H1 (cell line): ENCODE measurements around the gene KIAA0930. TPM values are rescaled to one million over a fixed set of nuclear protein-coding genes. Genes with fewer than 3 reads are reported as not detected.

Experiments
- BCL11A ChIP-seq, 2 experiments: IDR thresholded peaks; one replicate each; pipeline ENCODE4 v1.6.1; 2011; ENCODE audit warnings: low read depth in 2 of 2, low read length in 2 of 2, mild to moderate bottlenecking in 2 of 2
- CBX8 ChIP-seq: fragments of 300-800, 300-1000 bp; sonication (generic); IDR thresholded peaks from 2 replicates; pipeline ENCODE4 v1.7.1; 2016; ENCODE audit warnings: low read depth, low read length, borderline replicate concordance
- CHD1 ChIP-seq: IDR thresholded peaks from 2 replicates; pipeline ENCODE4 v1.6.1; 2012; ENCODE audit warnings: low read depth, low read length, improper control_type of control experiment
- CHD2 ChIP-seq: IDR thresholded peaks from 2 replicates; pipeline ENCODE4 v1.6.1; 2012; ENCODE audit warnings: low read length, improper control_type of control experiment
- CTBP2 ChIP-seq: IDR thresholded peaks from 2 replicates; pipeline ENCODE4 v1.7.0; 2011; ENCODE audit warnings: borderline replicate concordance, mild to moderate bottlenecking, moderate library complexity, mixed read lengths, low read length; ENCODE audit not compliant: insufficient read depth, insufficient read length
- E2F6 ChIP-seq: IDR thresholded peaks from 2 replicates; pipeline ENCODE4 v1.6.1; 2012; ENCODE audit warnings: inconsistent platforms
- EP300 ChIP-seq, 2 experiments: IDR thresholded peaks; 1 replicate in 1 of 2; 2 replicates in 1 of 2; pipeline ENCODE4 v1.6.1; 2011 to 2012; ENCODE audit warnings: low read depth in 2 of 2, low read length in 2 of 2, mild to moderate bottlenecking in 2 of 2, borderline replicate concordance in 1 of 2, inconsistent platforms in 1 of 2, moderate library complexity in 1 of 2
- GTF2F1 ChIP-seq: IDR thresholded peaks from 2 replicates; pipeline ENCODE4 v1.6.1; 2012; ENCODE audit warnings: low read depth, low read length, improper control_type of control experiment, borderline replicate concordance
- HDAC2 ChIP-seq, 2 experiments: fragments of 300-600 bp in 1 of 2; sonication (generic) in 1 of 2; IDR thresholded peaks; 2 replicates each; pipeline ENCODE4 v1.6.1; 2011 to 2012; ENCODE audit warnings: low read depth in 2 of 2, low read length in 2 of 2, mild to moderate bottlenecking in 2 of 2, moderate library complexity in 2 of 2, borderline replicate concordance in 1 of 2, inconsistent platforms in 1 of 2
- MAX ChIP-seq: IDR thresholded peaks from 2 replicates; pipeline ENCODE4 v1.6.1; 2012; ENCODE audit warnings: inconsistent platforms
- RAD21 ChIP-seq, 2 experiments: IDR thresholded peaks in 1 of 2; conservative IDR thresholded peaks in 1 of 2; 2 replicates each; pipeline ENCODE4 v1.6.1; 2011; ENCODE audit warnings: low read depth in 2 of 2, low read length in 2 of 2, improper control_type of control experiment in 1 of 2, inconsistent platforms in 1 of 2, mild to moderate bottlenecking in 1 of 2, moderate library complexity in 1 of 2
- SIN3A ChIP-seq, 2 experiments: IDR thresholded peaks in 1 of 2; conservative IDR thresholded peaks in 1 of 2; 2 replicates each; pipeline ENCODE4 v1.6.1; 2011 to 2012; ENCODE audit warnings: low read length in 2 of 2, improper control_type of control experiment in 1 of 2, low read depth in 1 of 2, mild to moderate bottlenecking in 1 of 2
- TCF12 ChIP-seq: IDR thresholded peaks from 2 replicates; pipeline ENCODE4 v1.6.1; 2011; ENCODE audit warnings: low read depth, mild to moderate bottlenecking, low read length
- polyA plus RNA-seq, 7 experiments: library from polyadenylated mRNA; depleted of rRNA in 3 of 7; stranded (reverse) in 5 of 7; unstranded in 2 of 7; fragments of >200 nt in 5 of 7; fragments of 200-250 nt in 2 of 7; gene quantifications; 1 replicate in 5 of 7; 2 replicates in 1 of 7; 4 replicates in 1 of 7; pipeline versions ENCODE4 v1.2.1 to v1.2.3, GENCODE V29; 2011 to 2013; ENCODE audit warnings: missing spikeins in 2 of 7, mixed read lengths in 2 of 7
- total RNA-seq: library from RNA; stranded (reverse); fragmentation: NEBNext Ultra II Directional; extraction: Animal tissue kit (Norgen Biotek cat#: 25700); gene quantifications from 2 replicates; pipeline ENCODE4 v1.2.1, GENCODE V29; 2021
- TF ChIP-seq, protein P1 (sequence below): IDR thresholded peaks from 2 replicates; pipeline ENCODE4 v1.6.1; 2012; ENCODE audit warnings: low read length, inconsistent platforms
- TF ChIP-seq, protein P2 (sequence below), 3 experiments: IDR thresholded peaks; 1 replicate in 2 of 3; 2 replicates in 1 of 3; pipeline versions ENCODE4 v1.5.1 to v1.6.1; 2011; ENCODE audit warnings: low read length in 3 of 3, mild to moderate bottlenecking in 3 of 3, inconsistent platforms in 2 of 3, low read depth in 1 of 3, moderate library complexity in 1 of 3; ENCODE audit not compliant: insufficient read depth in 1 of 3; ENCODE audit errors: control extremely low read depth in 1 of 3

KIAA0930 gene
- total and polyA plus RNA-seq, 2 of the 8 experiments (the other 6 are each of a cell fraction or from before 2014, with no cell fraction given): 61.9 to 66.1 TPM

DNA sequence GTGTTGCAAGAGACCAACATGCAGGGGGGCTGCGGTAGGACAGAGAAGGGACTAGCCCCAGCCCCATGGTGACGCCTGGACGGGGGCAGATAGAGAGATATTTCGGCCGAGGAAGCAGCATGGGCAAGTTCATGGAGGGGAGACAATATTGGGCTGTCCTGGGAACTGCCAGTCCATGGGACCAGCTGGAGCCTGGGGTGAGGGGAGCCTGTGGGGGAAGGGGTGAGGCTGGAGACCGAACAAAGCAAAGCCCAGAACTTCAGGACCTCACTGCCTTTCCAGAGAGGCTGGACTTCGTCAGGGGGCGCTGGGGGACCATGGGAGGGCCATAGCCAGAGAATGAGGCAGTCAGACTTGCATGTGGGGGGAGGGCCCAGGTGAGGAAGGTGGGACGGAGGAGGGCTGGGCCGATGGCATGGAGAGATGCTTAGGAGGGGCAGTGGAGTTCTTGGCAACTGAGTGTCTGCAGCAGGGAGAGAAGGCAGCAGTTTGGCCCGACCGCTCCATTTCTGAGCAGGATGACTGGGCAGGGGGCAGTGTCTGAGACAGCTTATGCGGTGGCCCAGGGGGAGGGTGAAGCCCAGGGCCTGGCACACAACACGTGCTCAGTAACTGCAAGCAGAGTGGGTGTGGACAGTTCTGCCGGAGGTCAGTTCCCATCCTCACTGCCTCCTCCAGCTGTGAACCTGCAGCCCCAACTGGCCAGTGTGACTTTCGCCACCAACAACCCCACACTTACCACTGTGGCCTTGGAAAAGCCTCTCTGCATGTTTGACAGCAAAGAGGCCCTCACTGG is 44.8 kb upstream of the KIAA0930 start (continued):
- no peak for TF ChIP-seq CTBP2
- no peak for TF ChIP-seq CBX8
- no peak for TF ChIP-seq BCL11A (IDR thresholded peaks at IDR 0.05; ENCODE audit: low read depth in 2 of 2, low read length in 2 of 2)
- TF ChIP-seq E2F6: no peak
- TF ChIP-seq TCF12: no peak
- TF ChIP-seq GTF2F1: no peak
- no peak for TF ChIP-seq CHD2
- no peak for TF ChIP-seq SIN3A (conservative IDR thresholded peaks at IDR 0.05 in 1 of 2, IDR thresholded peaks at IDR 0.05 in 1 of 2; ENCODE audit: low read depth in 1 of 2, low read length in 2 of 2)
- TF ChIP-seq MAX: peak; percentile 37; the same call in 1 of the 2 replicates
- TF ChIP-seq RAD21 (IDR thresholded peaks at IDR 0.05 in 1 of 2, conservative IDR thresholded peaks at IDR 0.05 in 1 of 2; ENCODE audit: low read depth in 2 of 2, low read length in 2 of 2): peak; percentile 74 to 76
- TF ChIP-seq, protein P1, sequence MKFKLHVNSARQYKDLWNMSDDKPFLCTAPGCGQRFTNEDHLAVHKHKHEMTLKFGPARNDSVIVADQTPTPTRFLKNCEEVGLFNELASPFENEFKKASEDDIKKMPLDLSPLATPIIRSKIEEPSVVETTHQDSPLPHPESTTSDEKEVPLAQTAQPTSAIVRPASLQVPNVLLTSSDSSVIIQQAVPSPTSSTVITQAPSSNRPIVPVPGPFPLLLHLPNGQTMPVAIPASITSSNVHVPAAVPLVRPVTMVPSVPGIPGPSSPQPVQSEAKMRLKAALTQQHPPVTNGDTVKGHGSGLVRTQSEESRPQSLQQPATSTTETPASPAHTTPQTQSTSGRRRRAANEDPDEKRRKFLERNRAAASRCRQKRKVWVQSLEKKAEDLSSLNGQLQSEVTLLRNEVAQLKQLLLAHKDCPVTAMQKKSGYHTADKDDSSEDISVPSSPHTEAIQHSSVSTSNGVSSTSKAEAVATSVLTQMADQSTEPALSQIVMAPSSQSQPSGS: no peak
- TF ChIP-seq HDAC2 (IDR thresholded peaks at IDR 0.05; ENCODE audit: borderline replicate concordance in 1 of 2, low read depth in 2 of 2, low read length in 2 of 2): no peak
- TF ChIP-seq EP300 (IDR thresholded peaks at IDR 0.05; ENCODE audit: borderline replicate concordance in 1 of 2, low read depth in 2 of 2, low read length in 2 of 2): no peak
- TF ChIP-seq, protein P2, sequence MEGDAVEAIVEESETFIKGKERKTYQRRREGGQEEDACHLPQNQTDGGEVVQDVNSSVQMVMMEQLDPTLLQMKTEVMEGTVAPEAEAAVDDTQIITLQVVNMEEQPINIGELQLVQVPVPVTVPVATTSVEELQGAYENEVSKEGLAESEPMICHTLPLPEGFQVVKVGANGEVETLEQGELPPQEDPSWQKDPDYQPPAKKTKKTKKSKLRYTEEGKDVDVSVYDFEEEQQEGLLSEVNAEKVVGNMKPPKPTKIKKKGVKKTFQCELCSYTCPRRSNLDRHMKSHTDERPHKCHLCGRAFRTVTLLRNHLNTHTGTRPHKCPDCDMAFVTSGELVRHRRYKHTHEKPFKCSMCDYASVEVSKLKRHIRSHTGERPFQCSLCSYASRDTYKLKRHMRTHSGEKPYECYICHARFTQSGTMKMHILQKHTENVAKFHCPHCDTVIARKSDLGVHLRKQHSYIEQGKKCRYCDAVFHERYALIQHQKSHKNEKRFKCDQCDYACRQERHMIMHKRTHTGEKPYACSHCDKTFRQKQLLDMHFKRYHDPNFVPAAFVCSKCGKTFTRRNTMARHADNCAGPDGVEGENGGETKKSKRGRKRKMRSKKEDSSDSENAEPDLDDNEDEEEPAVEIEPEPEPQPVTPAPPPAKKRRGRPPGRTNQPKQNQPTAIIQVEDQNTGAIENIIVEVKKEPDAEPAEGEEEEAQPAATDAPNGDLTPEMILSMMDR (IDR thresholded peaks at IDR 0.05; ENCODE audit: control extremely low read depth in 1 of 3, insufficient read depth in 1 of 3, low read depth in 1 of 3, low read length in 3 of 3): peak; percentile 52 to 54 (median 54)
- TF ChIP-seq CHD1: no peak
